ENCODE data around the gene PXMP4.
"Not testable (repeated sequence)": the region's sequence is repeated elsewhere in the genome, so short reads cannot be mapped to it uniquely, and the experiment has no call there.

PXMP4 gene

DNA sequence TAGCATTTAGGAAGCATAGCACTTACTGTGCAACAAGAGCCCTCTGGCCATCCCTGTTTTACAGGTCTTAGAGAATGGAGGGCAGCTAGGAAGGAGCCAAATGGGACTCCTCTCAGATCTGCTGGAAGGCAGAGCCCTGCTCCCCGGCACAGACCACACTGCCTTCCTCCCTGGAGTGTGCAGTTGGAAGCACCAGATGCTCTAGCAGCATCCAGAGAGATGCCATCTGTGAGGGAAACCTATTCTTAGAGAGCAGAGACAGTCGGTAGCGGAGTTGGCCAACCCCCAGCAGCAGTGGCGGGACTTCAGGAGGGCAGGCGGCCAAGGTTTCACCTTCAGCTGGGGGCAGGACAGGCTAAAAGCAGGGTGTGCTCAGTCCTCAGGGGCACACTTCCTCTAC is 17.2 kb downstream of the PXMP4 start:
- DNase-seq (ENCODE audit: low read depth) = no peak

DNA sequence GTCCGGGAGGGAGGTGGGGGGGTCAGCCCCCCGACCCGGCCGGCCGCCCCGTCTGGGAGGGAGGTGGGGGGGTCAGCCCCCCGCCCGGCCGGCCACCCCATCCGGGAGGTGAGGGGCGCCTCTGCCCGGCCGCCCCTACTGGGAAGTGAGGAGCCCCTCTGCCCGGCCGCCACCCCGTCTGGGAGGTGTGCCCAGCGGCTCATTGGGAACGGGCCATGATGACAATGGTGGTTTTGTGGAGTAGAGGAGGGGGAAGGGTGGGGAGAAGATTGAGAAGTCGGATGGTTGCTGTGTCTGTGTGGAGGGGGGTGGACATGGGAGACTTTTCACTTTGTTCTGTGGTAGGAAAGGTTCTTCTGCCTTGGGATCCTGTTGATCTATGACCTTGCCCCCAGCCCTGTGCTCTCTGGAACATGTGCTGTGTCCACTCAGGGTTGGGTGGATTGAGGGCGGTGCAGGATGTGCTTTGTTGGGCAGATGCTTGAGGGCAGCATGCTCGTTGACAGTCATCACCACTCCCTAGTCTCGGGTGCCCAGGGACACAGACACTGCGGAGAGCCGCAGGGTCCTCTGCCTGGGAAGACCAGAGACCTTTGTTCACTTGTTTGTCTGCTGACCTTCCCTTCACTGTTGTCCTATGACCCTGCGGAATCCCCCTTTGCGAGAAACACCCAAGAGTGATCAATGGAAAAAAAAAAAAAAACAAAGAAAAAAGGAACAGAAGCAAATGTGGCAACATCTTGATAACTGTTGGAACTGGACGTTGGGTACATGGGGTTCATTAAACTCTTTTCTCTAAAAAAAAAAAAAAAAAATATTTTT is 18.3 kb downstream of the PXMP4 start:
- no peak for DNase-seq (ENCODE audit: low read depth)

DNA sequence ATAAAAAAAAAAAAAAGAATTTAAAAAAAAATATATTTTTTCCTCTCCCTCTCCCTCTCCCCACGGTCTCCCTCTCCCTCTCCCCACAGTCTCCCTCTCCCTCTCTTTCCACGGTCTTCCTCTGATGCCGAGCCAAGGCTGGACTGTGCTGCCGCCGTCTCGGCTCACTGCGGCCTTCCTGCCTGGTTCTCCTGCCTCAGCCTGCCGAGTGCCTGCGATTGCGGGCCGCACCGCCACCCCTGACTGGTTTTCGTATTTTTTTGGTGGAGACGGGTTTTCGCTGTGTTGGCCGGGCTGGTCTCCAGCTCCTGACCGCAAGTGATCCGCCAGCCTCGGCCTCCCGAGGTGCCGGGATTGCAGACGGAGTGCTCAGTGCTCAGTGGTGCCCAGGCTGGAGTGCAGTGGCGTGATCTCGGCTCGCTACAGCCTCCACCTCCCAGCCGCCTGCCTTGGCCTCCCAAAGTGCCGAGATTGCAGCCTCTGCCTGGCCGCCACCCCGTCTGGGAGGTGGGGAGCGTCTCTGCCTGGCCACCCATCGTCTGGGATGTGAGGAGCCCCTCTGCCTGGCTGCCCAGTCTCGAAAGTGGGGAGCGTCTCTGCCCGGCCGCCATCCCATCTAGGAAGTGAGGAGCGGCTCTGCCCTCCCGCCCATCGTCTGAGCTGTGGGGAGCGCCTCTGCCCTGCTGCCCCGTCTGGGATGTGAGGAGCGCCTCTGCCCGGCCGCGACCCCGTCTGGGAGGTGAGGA is 19.2 kb downstream of the PXMP4 start:
- DNase-seq (ENCODE audit: low read depth) = not testable (repeated sequence)

- DNase-seq (ENCODE audit: low read depth) = not testable (repeated sequence)
Observed at GRCh38 chr20:33698966-33699365, 21.1 kb downstream of the PXMP4 start.

- DNase-seq (ENCODE audit: low read depth) = no peak
Observed at GRCh38 chr20:33697129-33697528, 23.0 kb downstream of the PXMP4 start.

GRCh38 chr20:33696448-33696847 is 23.7 kb downstream of the PXMP4 start:
- no peak for DNase-seq (ENCODE audit: low read depth)

DNA sequence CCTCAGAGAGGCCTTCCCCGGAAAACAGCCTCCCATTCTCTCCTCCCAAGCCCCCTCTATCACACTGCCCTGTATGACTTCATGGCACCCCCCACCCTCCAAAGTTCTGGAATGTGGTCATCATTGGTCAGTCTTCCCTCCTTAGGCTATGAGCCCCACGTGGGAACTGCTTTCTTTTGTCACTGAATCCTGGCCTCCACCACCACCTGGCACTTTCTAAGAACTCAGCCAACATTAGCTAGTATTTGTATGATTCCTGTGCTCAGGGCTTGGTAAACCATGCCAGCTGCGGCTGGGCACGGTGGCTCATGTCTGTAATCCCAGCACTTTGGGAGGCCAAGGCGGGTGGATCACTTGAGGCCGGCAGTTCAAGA is 25.5 kb downstream of the PXMP4 start:
- no peak for DNase-seq (ENCODE audit: low read depth)

DNA sequence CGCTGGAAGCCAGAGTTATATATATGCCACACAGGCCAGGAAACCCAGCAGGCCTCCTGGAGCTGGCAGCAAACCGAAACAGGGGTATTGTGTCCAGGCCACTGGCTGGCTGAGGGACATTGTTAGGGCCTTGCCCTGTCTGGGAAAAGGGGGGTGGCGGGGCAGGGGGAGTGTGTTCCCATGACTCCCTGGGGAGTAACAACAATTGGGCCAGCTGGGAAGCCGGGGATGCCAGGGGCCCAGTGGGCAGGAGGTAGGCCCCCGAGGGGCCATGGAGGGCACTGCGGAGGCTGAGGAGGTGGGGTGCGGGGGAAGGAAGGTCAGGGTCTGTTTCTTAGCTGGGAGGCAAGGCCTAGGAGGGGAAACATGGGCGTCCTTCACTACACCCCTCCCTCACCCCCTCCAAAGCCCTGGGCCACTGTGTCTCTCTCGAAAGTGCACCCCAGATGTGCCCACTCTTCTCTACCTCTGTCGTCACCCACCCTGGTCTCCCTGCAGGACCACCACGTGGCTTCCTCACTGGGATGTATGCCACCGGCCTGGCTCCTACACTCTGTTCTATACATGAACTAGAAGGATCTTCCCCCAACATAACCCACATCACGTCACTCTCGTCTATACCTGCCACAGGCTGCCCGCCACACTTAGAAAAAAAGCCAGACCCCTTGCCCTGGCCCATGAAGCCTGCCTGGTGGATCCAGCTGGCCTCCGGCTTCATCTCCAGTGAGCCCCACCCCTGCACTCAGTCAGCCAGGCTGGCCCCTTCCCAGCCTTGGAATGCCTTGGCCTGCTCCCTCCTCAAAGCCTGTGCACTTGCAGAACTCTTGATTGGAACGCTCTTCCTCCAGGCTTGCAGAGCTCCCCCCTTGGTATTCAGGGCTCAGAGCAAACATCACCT is 26.1 kb downstream of the PXMP4 start:
- no peak for DNase-seq (ENCODE audit: low read depth)

GRCh38 chr20:33693289-33693688 is 26.8 kb downstream of the PXMP4 start:
- no peak for DNase-seq (ENCODE audit: low read depth)

GRCh38 chr20:33689973-33690372 is 30.1 kb downstream of the PXMP4 start:
- no peak for DNase-seq (ENCODE audit: low read depth)

- no peak for DNase-seq (ENCODE audit: low read depth)
Observed at GRCh38 chr20:33689493-33689892, 30.6 kb downstream of the PXMP4 start.

- no peak for DNase-seq (ENCODE audit: low read depth)
Observed at GRCh38 chr20:33688938-33689424, 31.1 kb downstream of the PXMP4 start.

- DNase-seq (ENCODE audit: low read depth) = no peak
Observed at GRCh38 chr20:33687993-33688937, 31.8 kb downstream of the PXMP4 start.

DNA sequence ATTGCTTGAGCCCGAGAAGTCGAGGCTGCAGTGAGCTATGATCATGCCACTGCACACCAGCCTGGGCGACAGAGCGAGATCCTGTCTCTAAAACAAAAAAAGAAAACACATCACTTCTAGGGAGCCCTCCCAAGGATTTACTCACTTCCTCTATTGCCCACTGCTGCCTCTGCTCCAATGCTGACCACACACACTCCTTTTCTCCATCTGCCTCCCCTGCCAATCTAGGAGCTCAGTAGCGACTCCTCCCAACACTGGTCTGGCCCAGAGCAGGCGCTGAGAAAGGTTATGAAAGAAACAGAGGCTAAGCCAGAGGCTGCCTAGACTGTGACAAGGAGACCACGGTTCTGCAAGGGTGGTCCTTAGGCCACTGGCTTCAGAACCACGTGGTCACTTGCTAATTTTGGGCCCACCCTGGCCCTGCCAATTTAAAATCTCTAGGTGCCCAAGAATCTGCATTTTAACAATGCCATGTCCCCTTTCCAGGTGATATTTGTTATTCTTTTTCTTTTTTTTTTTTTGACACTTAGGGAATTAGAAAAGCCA is 32.7 kb downstream of the PXMP4 start:
- no peak for DNase-seq (ENCODE audit: low read depth)

DNA sequence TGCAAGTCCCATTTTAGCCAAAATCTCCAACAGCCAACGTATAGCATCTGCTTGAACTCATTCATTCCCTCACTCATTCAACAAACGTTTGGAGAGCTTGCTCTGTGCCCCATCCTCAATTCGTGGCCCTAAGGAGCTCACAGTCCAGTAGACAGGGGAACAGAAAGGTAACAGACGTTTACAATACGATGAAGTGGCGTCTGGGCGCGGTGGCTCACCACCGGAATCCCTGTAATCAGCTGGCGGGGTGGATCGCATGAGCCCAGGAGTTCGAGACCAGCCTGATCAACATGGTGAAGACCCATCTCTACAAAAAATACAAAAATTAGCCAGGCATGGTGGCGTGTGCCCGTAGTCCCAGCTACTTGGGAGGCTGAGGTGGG is 33.1 kb downstream of the PXMP4 start:
- DNase-seq (ENCODE audit: low read depth) = no peak

GRCh38 chr20:33686100-33686983 is 33.8 kb downstream of the PXMP4 start, which contains the start of gene E2F1:
Gene E2F1, minus strand, starts transcription at chr20:33686385. Its CDS starts 121 bp downstream, at chr20:33686264.
- DNase-seq (ENCODE audit: low read depth) = peak; percentile 81

DNA sequence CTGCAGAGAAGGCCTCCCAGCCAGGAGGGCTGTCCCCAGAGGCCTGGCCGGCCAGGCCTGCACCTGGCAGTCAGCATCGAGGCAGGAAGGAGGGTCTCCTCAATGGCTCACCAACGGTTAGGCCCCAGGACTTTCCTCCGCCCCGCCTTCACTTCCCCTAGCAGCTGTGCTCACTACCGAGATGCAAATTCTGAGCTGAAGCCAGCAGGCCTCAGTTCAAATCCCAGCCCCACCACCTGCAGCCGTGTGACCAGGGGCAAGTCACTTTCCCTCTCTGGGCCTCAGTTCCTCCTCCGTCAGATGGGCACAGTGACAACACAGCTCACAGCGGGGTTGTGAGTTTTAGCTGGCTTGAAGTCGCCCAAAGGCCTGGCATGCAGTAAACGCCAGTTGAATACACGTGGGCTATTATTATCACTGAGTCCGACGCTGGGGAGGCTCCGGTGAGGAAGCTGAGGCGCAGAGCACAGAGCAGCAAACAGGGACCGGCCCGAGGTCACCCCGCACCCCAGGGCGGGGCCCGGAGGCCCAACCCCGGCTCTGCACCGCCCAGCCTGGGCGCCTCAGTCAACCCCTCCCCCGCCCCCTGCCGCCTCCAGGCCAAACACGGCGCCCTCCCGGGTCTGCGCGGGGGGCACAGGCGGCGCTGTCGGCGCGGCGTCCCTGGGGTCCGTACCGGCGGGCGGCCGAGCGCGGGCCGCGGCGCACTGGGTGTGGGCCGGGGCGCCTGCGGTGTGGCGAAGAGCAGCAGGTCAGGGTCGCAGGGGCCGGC is 34.6 kb downstream of the PXMP4 start:
- DNase-seq (ENCODE audit: low read depth) = no peak

- DNase-seq (ENCODE audit: low read depth) = no peak
Observed at GRCh38 chr20:33684533-33685327, 35.4 kb downstream of the PXMP4 start.

All from stimulated activated CD8-positive, alpha-beta memory T cell treated with anti-CD3 and anti-CD28 coated beads, Interleukin-15, amount 100 ng/mL, for 1 hour (primary cell).